Kidney epithelial cell (primary cell): ENCODE measurements around the gene CD63. TPM values are rescaled to one million over a fixed set of nuclear protein-coding genes. Genes with fewer than 3 reads are reported as not detected.

Source experiments
- DNase-seq: peaks from one replicate; pipeline ENCODE4 v3.0.0-alpha.2; 2010; ENCODE audit warnings: low read depth
- H3K27me3 ChIP-seq: 2 replicates; pipeline ENCODE4 v1.6.0; 2011; ENCODE audit warnings: low read length; ENCODE audit not compliant: control insufficient read depth, insufficient read depth
- H3K36me3 ChIP-seq: 2 replicates; pipeline ENCODE4 v1.5.1; 2011; ENCODE audit warnings: low read length; ENCODE audit not compliant: control insufficient read depth, insufficient read depth
- H3K4me3 ChIP-seq: 2 replicates; pipeline ENCODE4 v1.5.1; 2011; ENCODE audit warnings: low read depth, mild to moderate bottlenecking, control low read depth, low read length
- total RNA-seq: library from RNA; depleted of rRNA; stranded (reverse); fragments of >200 nt; gene quantifications from 2 replicates; pipeline ENCODE4 v1.2.3, GENCODE V29; 2015
- TF ChIP-seq, protein P1 (sequence below): IDR thresholded peaks from 2 replicates; pipeline ENCODE4 v1.5.1; 2011; ENCODE audit warnings: mild to moderate bottlenecking, moderate library complexity, low read length, control low read depth, inconsistent platforms; ENCODE audit not compliant: insufficient read depth, poor library complexity, severe bottlenecking

The CD63 gene
- total RNA-seq, 1 donor from 2014 or later = 1,149 TPM

DNA sequence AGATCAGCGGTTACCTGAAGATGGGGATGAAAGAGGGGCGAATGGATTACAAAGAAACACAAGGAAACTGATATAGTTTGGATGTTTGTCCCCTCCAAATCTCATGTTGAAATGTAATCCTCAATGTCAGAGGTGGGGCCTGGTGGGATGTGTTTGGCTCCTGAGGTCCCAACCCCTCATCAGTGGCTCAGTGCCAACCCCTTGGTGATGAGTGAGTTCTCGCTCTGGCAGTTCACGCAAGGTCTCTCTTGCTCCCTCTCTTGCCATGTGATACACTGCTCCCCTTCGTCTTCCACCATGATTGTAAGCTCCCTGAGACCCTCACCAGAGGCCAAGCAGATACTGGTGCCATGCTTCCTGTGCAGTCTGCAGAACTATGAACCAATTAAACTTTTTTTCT is 49.1 kb downstream of the CD63 start:
- DNase-seq = no peak
- H3K36me3 ChIP-seq = no peaks in the 10 kb centered on the region
- H3K4me3 ChIP-seq = no peak overlapping the region
- TF ChIP-seq, protein P1, sequence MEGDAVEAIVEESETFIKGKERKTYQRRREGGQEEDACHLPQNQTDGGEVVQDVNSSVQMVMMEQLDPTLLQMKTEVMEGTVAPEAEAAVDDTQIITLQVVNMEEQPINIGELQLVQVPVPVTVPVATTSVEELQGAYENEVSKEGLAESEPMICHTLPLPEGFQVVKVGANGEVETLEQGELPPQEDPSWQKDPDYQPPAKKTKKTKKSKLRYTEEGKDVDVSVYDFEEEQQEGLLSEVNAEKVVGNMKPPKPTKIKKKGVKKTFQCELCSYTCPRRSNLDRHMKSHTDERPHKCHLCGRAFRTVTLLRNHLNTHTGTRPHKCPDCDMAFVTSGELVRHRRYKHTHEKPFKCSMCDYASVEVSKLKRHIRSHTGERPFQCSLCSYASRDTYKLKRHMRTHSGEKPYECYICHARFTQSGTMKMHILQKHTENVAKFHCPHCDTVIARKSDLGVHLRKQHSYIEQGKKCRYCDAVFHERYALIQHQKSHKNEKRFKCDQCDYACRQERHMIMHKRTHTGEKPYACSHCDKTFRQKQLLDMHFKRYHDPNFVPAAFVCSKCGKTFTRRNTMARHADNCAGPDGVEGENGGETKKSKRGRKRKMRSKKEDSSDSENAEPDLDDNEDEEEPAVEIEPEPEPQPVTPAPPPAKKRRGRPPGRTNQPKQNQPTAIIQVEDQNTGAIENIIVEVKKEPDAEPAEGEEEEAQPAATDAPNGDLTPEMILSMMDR = no peak
- no peaks in the 10 kb centered on the region for H3K27me3 ChIP-seq

DNA sequence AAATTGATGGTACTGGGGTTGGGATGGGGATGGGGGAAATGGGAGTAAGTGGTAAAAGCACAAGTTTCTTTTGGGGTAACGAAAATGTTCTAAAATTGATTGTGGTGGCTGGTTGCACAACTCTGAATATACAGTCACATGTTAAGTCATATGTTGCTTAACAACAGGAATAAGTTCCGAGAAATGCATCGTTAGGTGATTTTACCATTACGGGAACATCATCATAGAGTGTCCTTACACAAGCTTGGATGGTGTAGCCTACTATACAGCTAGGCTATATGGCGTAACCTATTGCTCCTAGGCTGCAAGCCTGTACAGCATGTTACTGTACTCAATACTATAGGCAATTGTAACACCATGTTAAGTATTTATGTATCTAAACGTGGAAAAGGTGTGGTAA is 52.1 kb downstream of the CD63 start:
- Histone ChIP-seq H3K36me3 (no peaks in the 10 kb centered on the region), H3K27me3 (no peaks in the 10 kb centered on the region), H3K4me3 (no peak overlapping the region)
- TF ChIP-seq, protein P1 = no peak
- no peak for DNase-seq

DNA sequence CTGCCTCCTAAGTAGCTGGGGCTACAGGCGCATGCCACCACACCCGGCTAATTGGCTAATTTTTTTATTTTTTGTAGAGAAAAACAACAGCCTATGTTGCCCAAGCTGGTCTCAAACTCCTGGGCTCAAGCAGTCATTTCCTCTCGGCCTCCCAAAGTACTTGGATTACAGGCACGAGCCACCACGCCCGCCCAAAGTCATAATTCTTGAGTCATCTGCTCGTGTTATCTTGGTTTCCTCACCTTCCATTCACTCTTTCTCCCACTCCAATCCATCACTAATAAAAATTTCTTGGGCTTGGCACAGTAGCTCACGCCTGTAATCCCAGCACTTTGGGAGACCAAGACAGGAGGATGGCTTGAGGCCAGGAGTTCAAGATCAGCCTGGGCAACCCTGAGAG is 53.1 kb downstream of the CD63 start:
- DNase-seq = no peak
- Histone ChIP-seq H3K36me3 (no peaks in the 10 kb centered on the region), H3K4me3 (no peak overlapping the region), H3K27me3 (no peaks in the 10 kb centered on the region)
- TF ChIP-seq, protein P1 = no peak

Other genes starting within 250 kb of the CD63 start
- gene OR6C68, start 236.6 kb downstream of the CD63 start, total RNA-seq = not detected in 2 replicates
- gene OR6C4, start 179.4 kb downstream of the CD63 start, total RNA-seq = not detected in 2 replicates
- gene OR2AP1, start 156.5 kb downstream of the CD63 start, total RNA-seq = not detected in 2 replicates
- gene OR10P1, start 92.1 kb downstream of the CD63 start, total RNA-seq = not detected in 2 replicates
- gene ITGA7, start 21.1 kb downstream of the CD63 start, total RNA-seq = 2.0 and 6.4 TPM in 2 replicates
- 109 and 131 TPM in 2 replicates for gene BLOC1S1, start 13.0 kb downstream of the CD63 start, total RNA-seq
- 3.6 and 4.7 TPM in 2 replicates for gene RDH5, start 8.6 kb downstream of the CD63 start, total RNA-seq
- gene GDF11, start 14.1 kb upstream of the CD63 start, total RNA-seq = 5.4 and 10.7 TPM in 2 replicates
- 123 and 141 TPM in 2 replicates for gene SARNP, start 88.7 kb upstream of the CD63 start, total RNA-seq
- 37.0 and 42.6 TPM in 2 replicates for gene ORMDL2, start 89.0 kb upstream of the CD63 start, total RNA-seq
- 35.3 and 36.9 TPM in 2 replicates for gene DNAJC14, start 100.6 kb upstream of the CD63 start, total RNA-seq
- gene MMP19, start 113.9 kb upstream of the CD63 start, total RNA-seq = 0.07 and 0.08 TPM in 2 replicates
- 43.5 and 47.6 TPM in 2 replicates for gene PYM1, start 198.9 kb upstream of the CD63 start, total RNA-seq
- gene DGKA, start 202.2 kb upstream of the CD63 start, total RNA-seq = 59.4 and 60.9 TPM in 2 replicates
- gene PMEL, start 237.0 kb upstream of the CD63 start, total RNA-seq = 0.96 and 1.1 TPM in 2 replicates
- gene CDK2, start 237.8 kb upstream of the CD63 start, total RNA-seq = 21.4 and 23.2 TPM in 2 replicates
- 78.2 and 81.0 TPM in 2 replicates for gene RAB5B, start 245.1 kb upstream of the CD63 start, total RNA-seq